Smooth muscle cell (in vitro differentiated cells): ENCODE results near the gene GPR152. TPM values are rescaled to one million over a fixed set of nuclear protein-coding genes. Genes with fewer than 3 reads are reported as not detected.

Experiments
- DNase-seq: peaks from one replicate; lab custom pipeline; 2025; ENCODE audit not compliant: unreplicated experiment; lab: John Stamatoyannopoulos, UW
- H2AFZ ChIP-seq: fragments of 200-600 bp; sonication (generic); 2 replicates; pipeline ENCODE4 v1.6.0; 2016; ENCODE audit warnings: antibody characterized with exemption, low read depth, mild to moderate bottlenecking
- H3F3A ChIP-seq: fragments of 200-600 bp; sonication (generic); 2 replicates; pipeline ENCODE4 v1.6.0; 2017; ENCODE audit warnings: antibody characterized with exemption, low read depth
- H3K27ac ChIP-seq: fragments of 200-600 bp; sonication (generic); 2 replicates; pipeline ENCODE4 v1.5.1; 2016; ENCODE audit warnings: low read depth, mild to moderate bottlenecking
- H3K27me3 ChIP-seq: fragments of 200-600 bp; sonication (generic); 2 replicates; pipeline ENCODE4 v1.6.1; 2016; ENCODE audit warnings: low read depth, mild to moderate bottlenecking
- H3K36me3 ChIP-seq: fragments of 200-600 bp; sonication (generic); 2 replicates; pipeline ENCODE4 v1.5.1; 2016; ENCODE audit warnings: low read depth
- H3K4me1 ChIP-seq: fragments of 200-600 bp; sonication (generic); 2 replicates; pipeline ENCODE4 v1.5.1; 2016; ENCODE audit warnings: low read depth
- H3K4me2 ChIP-seq: fragments of 200-600 bp; sonication (generic); 2 replicates; pipeline ENCODE4 v1.6.0; 2016; ENCODE audit warnings: mild to moderate bottlenecking
- H3K4me3 ChIP-seq: fragments of 200-600 bp; sonication (generic); 2 replicates; pipeline ENCODE4 v1.5.1; 2016; ENCODE audit warnings: mild to moderate bottlenecking
- H3K79me2 ChIP-seq: fragments of 200-600 bp; sonication (generic); 2 replicates; pipeline ENCODE4 v1.6.0; 2016; ENCODE audit warnings: low read depth, mild to moderate bottlenecking
- H3K9ac ChIP-seq: fragments of 200-600 bp; sonication (generic); 2 replicates; pipeline ENCODE4 v1.6.0; 2016; ENCODE audit warnings: low read depth
- H3K9me3 ChIP-seq: fragments of 200-600 bp; sonication (generic); replicated peaks from 2 replicates; pipeline ENCODE4 v1.5.1; 2016; ENCODE audit warnings: low read depth
- H4K20me1 ChIP-seq: fragments of 200-600 bp; sonication (generic); 2 replicates; pipeline ENCODE4 v1.6.0; 2016; ENCODE audit warnings: low read depth
- WGBS: methylation state at CpG from one replicate; pipeline ENCODE4 v1.1.7; 2016; ENCODE audit warnings: low lambda C conversion rate; 5-methylcytosine and 5-hydroxymethylcytosine counted together
- polyA plus RNA-seq: library from polyadenylated mRNA; unstranded; fragments of >200 nt; fragmentation: Nextera tagmentation; extraction: Ambion mirVana; gene quantifications from 2 replicates; pipeline ENCODE4 v1.2.1, GENCODE V29; 2016
- total RNA-seq: library from RNA; depleted of rRNA; stranded (reverse); fragments of >200 nt; gene quantifications from 2 replicates; pipeline ENCODE4 v1.2.3, GENCODE V29; 2014
- TF ChIP-seq, protein P1 (sequence below): fragments of 200-600 bp; sonication (generic); IDR thresholded peaks from 2 replicates; pipeline ENCODE4 v1.5.1; 2017; ENCODE audit warnings: borderline replicate concordance, mild to moderate bottlenecking, antibody characterized with exemption; ENCODE audit not compliant: insufficient read depth, poor library complexity, severe bottlenecking

The GPR152 gene
- total and polyA plus RNA-seq, 2 experiments from 2014 or later, result 0.27 TPM; not detected in 1

GRCh38 chr11:67441098-67441563 is 11.4 kb downstream of the GPR152 start:
- Histone ChIP-seq H3K36me3 (no peaks in the 10 kb centered on the region), H3F3A (no peaks in the 10 kb centered on the region), H3K79me2 (peaks cover 5% of the 10 kb centered on the region), H3K9me3 (no peaks in the 10 kb centered on the region), H3K4me2 (no peak overlapping the region), H4K20me1 (no peaks in the 10 kb centered on the region), H3K27me3 (no peaks in the 10 kb centered on the region), H3K4me3 (no peak overlapping the region), H3K9ac (no peak overlapping the region), H2AFZ (no peak overlapping the region), H3K4me1 (no peaks in the 10 kb centered on the region), H3K27ac (no peak overlapping the region)
- TF ChIP-seq, protein P1, sequence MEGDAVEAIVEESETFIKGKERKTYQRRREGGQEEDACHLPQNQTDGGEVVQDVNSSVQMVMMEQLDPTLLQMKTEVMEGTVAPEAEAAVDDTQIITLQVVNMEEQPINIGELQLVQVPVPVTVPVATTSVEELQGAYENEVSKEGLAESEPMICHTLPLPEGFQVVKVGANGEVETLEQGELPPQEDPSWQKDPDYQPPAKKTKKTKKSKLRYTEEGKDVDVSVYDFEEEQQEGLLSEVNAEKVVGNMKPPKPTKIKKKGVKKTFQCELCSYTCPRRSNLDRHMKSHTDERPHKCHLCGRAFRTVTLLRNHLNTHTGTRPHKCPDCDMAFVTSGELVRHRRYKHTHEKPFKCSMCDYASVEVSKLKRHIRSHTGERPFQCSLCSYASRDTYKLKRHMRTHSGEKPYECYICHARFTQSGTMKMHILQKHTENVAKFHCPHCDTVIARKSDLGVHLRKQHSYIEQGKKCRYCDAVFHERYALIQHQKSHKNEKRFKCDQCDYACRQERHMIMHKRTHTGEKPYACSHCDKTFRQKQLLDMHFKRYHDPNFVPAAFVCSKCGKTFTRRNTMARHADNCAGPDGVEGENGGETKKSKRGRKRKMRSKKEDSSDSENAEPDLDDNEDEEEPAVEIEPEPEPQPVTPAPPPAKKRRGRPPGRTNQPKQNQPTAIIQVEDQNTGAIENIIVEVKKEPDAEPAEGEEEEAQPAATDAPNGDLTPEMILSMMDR, result no peak
- WGBS, result 97% methylated on average over 21 of the region's 21 CpGs
- DNase-seq, result no peak

- Histone ChIP-seq H3K4me3 (no peak overlapping the region), H3F3A (no peaks in the 10 kb centered on the region), H3K4me1 (no peaks in the 10 kb centered on the region), H3K79me2 (peaks cover 5% of the 10 kb centered on the region), H3K9me3 (no peaks in the 10 kb centered on the region), H2AFZ (no peak overlapping the region), H3K27ac (no peak overlapping the region), H3K4me2 (no peak overlapping the region), H3K9ac (no peak overlapping the region), H4K20me1 (no peaks in the 10 kb centered on the region), H3K36me3 (no peaks in the 10 kb centered on the region), H3K27me3 (no peaks in the 10 kb centered on the region)
- TF ChIP-seq, protein P1, result no peak
- no peak for DNase-seq
- 97% methylated on average over 15 of the region's 17 CpGs for WGBS
Measured at GRCh38 chr11:67440229-67441097, 12.1 kb downstream of the GPR152 start.

- H4K20me1 ChIP-seq, result no peaks in the 10 kb centered on the region
- H3K27ac ChIP-seq, result no peak overlapping the region
- no peak overlapping the region for H3K9ac ChIP-seq
- 93% methylated on average over 30 of the region's 31 CpGs for WGBS
- TF ChIP-seq, protein P1, result no peak
- peaks cover 5% of the 10 kb centered on the region for H3K79me2 ChIP-seq
- no peaks in the 10 kb centered on the region for H3K4me1 ChIP-seq
- no peak overlapping the region for H3K4me2 ChIP-seq
- H3K27me3 ChIP-seq, result no peaks in the 10 kb centered on the region
- H3F3A ChIP-seq, result no peaks in the 10 kb centered on the region
- H3K36me3 ChIP-seq, result no peaks in the 10 kb centered on the region
- no peak for DNase-seq
- no peaks in the 10 kb centered on the region for H3K9me3 ChIP-seq
- no peak overlapping the region for H3K4me3 ChIP-seq
- no peak overlapping the region for H2AFZ ChIP-seq
Measured at GRCh38 chr11:67439321-67440228, 13.0 kb downstream of the GPR152 start.
